Suprapubic skin (tissue), 4 donors: ENCODE measurements around the gene CTU2.

ENCODE experiments used
- CTCF ChIP-seq, 2 donors: fragments of 200-600 bp in 1 of 2; fragments of 450-650 bp in 1 of 2; sonication (generic) in 1 of 2; IDR thresholded peaks; one replicate each; pipeline ENCODE4 v1.5.1; 2016 to 2019; ENCODE audit warnings: antibody characterized with exemption in 2 of 2, mild to moderate bottlenecking in 1 of 2, moderate library complexity in 1 of 2
- POLR2A ChIP-seq, 2 donors: fragments of 450-650 bp; IDR thresholded peaks; one replicate each; pipeline ENCODE4 v1.6.1; 2017; ENCODE audit warnings: antibody characterized with exemption in 2 of 2, mild to moderate bottlenecking in 2 of 2, moderate library complexity in 2 of 2
- POLR2AphosphoS5 ChIP-seq, 3 donors: sonication (generic); formaldehyde crosslinking; IDR thresholded peaks; one replicate each; pipeline ENCODE4 v1.6.1; 2017; ENCODE audit warnings: antibody characterized with exemption in 3 of 3

DNA sequence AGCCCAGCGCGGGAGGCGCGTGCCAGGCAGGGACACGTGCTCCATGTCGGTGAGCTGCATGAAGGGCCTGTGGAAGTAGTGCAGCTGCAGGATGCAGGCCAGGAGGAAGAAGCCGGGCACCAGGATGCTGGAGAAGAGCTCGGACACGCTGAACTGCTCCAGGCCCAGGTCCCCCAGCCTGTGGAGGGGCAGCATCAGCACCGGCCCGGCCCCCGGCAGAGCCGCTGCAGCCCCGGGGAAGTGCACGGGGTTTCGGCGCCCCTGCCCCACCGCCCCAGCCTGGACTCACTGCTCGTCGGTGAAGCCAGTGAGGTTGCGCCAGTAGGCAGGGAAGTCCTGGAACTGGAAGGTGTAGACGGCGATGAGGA is 28.0 kb downstream of the CTU2 start:
- TF ChIP-seq CTCF (IDR thresholded peaks at IDR 0.05), result no peak
- TF ChIP-seq POLR2A (IDR thresholded peaks at IDR 0.05), result no peak
- no peak for TF ChIP-seq POLR2AphosphoS5 (IDR thresholded peaks at IDR 0.05)
